ENCODE results near the gene HBA1.

GRCh38 chr16:129075-129474 lies 47.4 kb upstream of the HBA1 start:
- TF ChIP-seq CTCF (IDR thresholded peaks at IDR 0.05) = no peak
- no peak for TF ChIP-seq POLR2A (IDR thresholded peaks at IDR 0.05)

Measured in heart left ventricle (tissue), 13 donors.